SK-N-SH (cell line): ENCODE results near the gene CHPF2.

Experiments
- EP300 ChIP-seq, 2 experiments: IDR thresholded peaks; 2 replicates each; pipeline versions ENCODE4 v1.4.0 to v1.6.1; 2012; ENCODE audit warnings: borderline replicate concordance in 1 of 2, low read depth in 1 of 2, low read length in 1 of 2
- GABPA ChIP-seq: IDR thresholded peaks from 2 replicates; pipeline ENCODE4 v1.4.0; 2012; ENCODE audit warnings: low read depth, mild to moderate bottlenecking
- JUND ChIP-seq: IDR thresholded peaks from 2 replicates; pipeline ENCODE4 v1.4.0; 2012
- MXI1 ChIP-seq: IDR thresholded peaks from 2 replicates; pipeline ENCODE4 v1.6.1; 2012; ENCODE audit warnings: mild to moderate bottlenecking, low read depth, low read length, improper control_type of control experiment
- POLR2AphosphoS5 ChIP-seq: IDR thresholded peaks from 2 replicates; pipeline ENCODE4 v1.6.1; 2012; ENCODE audit warnings: low read depth, low read length
- TEAD4 ChIP-seq: IDR thresholded peaks from 2 replicates; pipeline ENCODE4 v1.4.0; 2012; ENCODE audit warnings: mild to moderate bottlenecking, borderline replicate concordance; ENCODE audit not compliant: insufficient read depth
- USF1 ChIP-seq: IDR thresholded peaks from 2 replicates; pipeline ENCODE4 v1.4.0; 2012; ENCODE audit warnings: low read depth, borderline replicate concordance
- TF ChIP-seq, protein P1 (sequence below): fragments of 200-600 bp; sonication (generic); IDR thresholded peaks from 2 replicates; pipeline ENCODE4 v1.6.1; 2017; ENCODE audit warnings: antibody characterized with exemption, mild to moderate bottlenecking, moderate library complexity

DNA sequence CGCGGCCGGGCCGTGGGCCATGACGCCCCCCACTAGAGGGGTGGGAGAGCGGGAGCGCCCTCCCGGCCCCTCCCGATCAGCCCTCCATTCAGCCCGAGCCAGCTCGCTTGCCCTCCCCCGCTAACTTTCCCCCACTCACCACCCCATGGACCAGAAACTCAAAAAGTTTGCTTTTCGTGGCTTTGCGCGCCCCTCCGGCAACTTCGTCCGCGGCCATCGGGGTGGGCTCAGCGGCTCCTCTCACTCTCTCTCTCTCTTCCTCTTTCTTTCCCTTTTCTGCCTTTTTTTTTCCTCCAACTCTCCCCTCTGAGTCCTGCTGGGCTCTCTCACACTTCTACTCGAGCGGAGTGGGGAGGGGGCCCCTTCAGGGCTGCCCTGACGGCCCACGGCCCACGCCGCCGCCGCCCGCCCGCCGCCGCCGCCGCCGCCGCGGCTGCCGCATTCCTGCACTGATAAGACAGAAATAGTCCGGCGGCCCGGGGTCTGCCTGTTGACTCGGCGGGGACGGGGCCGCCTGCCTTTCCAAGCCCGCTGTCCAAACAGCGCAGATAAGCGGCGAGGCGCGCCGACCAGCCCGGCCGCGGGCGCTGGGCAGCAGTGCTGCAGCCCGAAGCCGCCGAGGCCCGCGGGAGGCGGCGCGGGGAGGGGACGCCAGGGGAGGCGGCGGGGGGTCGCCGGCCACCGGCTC is 16.2 kb downstream of the CHPF2 start, which contains the start of gene SMARCD3:
- TF ChIP-seq, protein P1, sequence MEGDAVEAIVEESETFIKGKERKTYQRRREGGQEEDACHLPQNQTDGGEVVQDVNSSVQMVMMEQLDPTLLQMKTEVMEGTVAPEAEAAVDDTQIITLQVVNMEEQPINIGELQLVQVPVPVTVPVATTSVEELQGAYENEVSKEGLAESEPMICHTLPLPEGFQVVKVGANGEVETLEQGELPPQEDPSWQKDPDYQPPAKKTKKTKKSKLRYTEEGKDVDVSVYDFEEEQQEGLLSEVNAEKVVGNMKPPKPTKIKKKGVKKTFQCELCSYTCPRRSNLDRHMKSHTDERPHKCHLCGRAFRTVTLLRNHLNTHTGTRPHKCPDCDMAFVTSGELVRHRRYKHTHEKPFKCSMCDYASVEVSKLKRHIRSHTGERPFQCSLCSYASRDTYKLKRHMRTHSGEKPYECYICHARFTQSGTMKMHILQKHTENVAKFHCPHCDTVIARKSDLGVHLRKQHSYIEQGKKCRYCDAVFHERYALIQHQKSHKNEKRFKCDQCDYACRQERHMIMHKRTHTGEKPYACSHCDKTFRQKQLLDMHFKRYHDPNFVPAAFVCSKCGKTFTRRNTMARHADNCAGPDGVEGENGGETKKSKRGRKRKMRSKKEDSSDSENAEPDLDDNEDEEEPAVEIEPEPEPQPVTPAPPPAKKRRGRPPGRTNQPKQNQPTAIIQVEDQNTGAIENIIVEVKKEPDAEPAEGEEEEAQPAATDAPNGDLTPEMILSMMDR: no peak
- TF ChIP-seq POLR2AphosphoS5: no peak
- peak in 1 of 2 experiments; percentile 60; a peak in 1 of 4 replicates for TF ChIP-seq EP300 (IDR thresholded peaks at IDR 0.05; ENCODE audit: borderline replicate concordance in 1 of 2, low read depth in 1 of 2, low read length in 1 of 2)
- TF ChIP-seq USF1: no peak
- no peak for TF ChIP-seq JUND
- TF ChIP-seq GABPA: no peak
- no peak; the same call in none of the 2 replicates for TF ChIP-seq MXI1
- TF ChIP-seq TEAD4: no peak
